NB4 (cell line): ENCODE measurements around the gene ZDHHC23.

ENCODE experiments used
- CTCF ChIP-seq: IDR thresholded peaks from one replicate; pipeline ENCODE4 v1.5.1; 2012; ENCODE audit warnings: low read depth, low read length
- POLR2A ChIP-seq: IDR thresholded peaks from 2 replicates; pipeline ENCODE4 v1.6.1; 2011; ENCODE audit warnings: mild to moderate bottlenecking; ENCODE audit not compliant: insufficient read length; ENCODE audit errors: extremely low read depth

GRCh38 chr3:113966172-113966571, 18.4 kb downstream of the ZDHHC23 start:
- TF ChIP-seq CTCF (no peak), POLR2A (no peak)
